Panc1 (cell line): Measurements from ENCODE around the gene FRYL. TPM values are rescaled to one million over a fixed set of nuclear protein-coding genes. Genes with fewer than 3 reads are reported as not detected.

Source experiments
- ATAC-seq: fragments of 200-7000 bp; cut with Tn5 transposase; 2 replicates; pipeline ENCODE4 v1.9.1; 2020; ENCODE audit warnings: mild to moderate bottlenecking, moderate library complexity
- BruUV-seq: library from RNA; stranded (reverse); fragments of 400-500 nt; replicated peaks from 2 replicates; lab custom pipeline; 2021; lab: Mats Ljungman, UMichigan
- CTCF ChIA-PET: fragments of 300-600 bp; sonication (Branson Sonifier 250); formaldehyde crosslinking; loops from one replicate; lab custom pipeline; 2022; ENCODE audit warnings: antibody characterized with exemption; lab: Charles Lee
- POLR2A ChIA-PET: fragments of 300-600 bp; sonication (Branson Sonifier 250); formaldehyde crosslinking; loops from one replicate; lab custom pipeline; 2022; ENCODE audit warnings: antibody characterized with exemption; lab: Charles Lee
- DNase-seq: peaks from one replicate; pipeline ENCODE4 v3.0.0-alpha.2; 2010; ENCODE audit warnings: low read depth, low spot score
- H3K27ac ChIP-seq: 2 replicates; pipeline ENCODE4 v1.5.1; 2011; ENCODE audit warnings: mild to moderate bottlenecking, low read length, inconsistent platforms
- H3K27me3 ChIP-seq: fragments of 200-500 bp; sonication (Bioruptor generic); 2 replicates; pipeline ENCODE4 v1.6.0; 2014; ENCODE audit warnings: low read length, inconsistent platforms; ENCODE audit not compliant: control insufficient read depth, insufficient read depth
- H3K36me3 ChIP-seq: fragments of 200-500 bp; sonication (Bioruptor generic); 2 replicates; pipeline ENCODE4 v1.5.1; 2014; ENCODE audit warnings: inconsistent platforms, mild to moderate bottlenecking, low read length, moderate library complexity; ENCODE audit not compliant: control insufficient read depth, insufficient read depth
- H3K4me1 ChIP-seq: 2 replicates; pipeline ENCODE4 v1.5.1; 2011; ENCODE audit warnings: inconsistent platforms, mild to moderate bottlenecking, low read length, moderate library complexity; ENCODE audit not compliant: control insufficient read depth, insufficient read depth
- H3K4me3 ChIP-seq, 2 experiments: 2 replicates each; pipeline ENCODE4 v1.5.1; 2011 to 2012; ENCODE audit warnings: low read depth in 2 of 2, low read length in 2 of 2, mild to moderate bottlenecking in 2 of 2, inconsistent platforms in 1 of 2, moderate library complexity in 1 of 2
- H3K9me3 ChIP-seq: fragments of 200-500 bp; sonication (Bioruptor generic); 2 replicates; pipeline ENCODE4 v1.5.1; 2014; ENCODE audit warnings: low read depth, mild to moderate bottlenecking, inconsistent platforms, low read length, moderate library complexity; ENCODE audit not compliant: control insufficient read depth, insufficient read depth
- CTCF ChIP-seq: fragments of 450-650 bp; IDR thresholded peaks from 2 replicates; pipeline ENCODE4 v1.5.1; 2017; ENCODE audit warnings: mild to moderate bottlenecking
- POLR2AphosphoS5 ChIP-seq: IDR thresholded peaks from 2 replicates; pipeline ENCODE4 v1.6.1; 2012; ENCODE audit warnings: mild to moderate bottlenecking, low read depth, low read length, moderate library complexity
- REST ChIP-seq, 2 experiments: IDR thresholded peaks; 2 replicates each; pipeline ENCODE4 v1.6.1; 2011 to 2012; ENCODE audit warnings: low read depth in 2 of 2, control low read depth in 1 of 2, low read length in 1 of 2, mild to moderate bottlenecking in 1 of 2, moderate library complexity in 1 of 2; ENCODE audit not compliant: insufficient read depth in 1 of 2
- SIN3A ChIP-seq: IDR thresholded peaks from 2 replicates; pipeline ENCODE4 v1.6.1; 2012; ENCODE audit warnings: low read depth, mild to moderate bottlenecking, low read length, moderate library complexity, borderline replicate concordance; ENCODE audit not compliant: insufficient read depth
- TCF7L2 ChIP-seq: IDR thresholded peaks from 2 replicates; pipeline ENCODE4 v1.6.1; 2011; ENCODE audit warnings: mild to moderate bottlenecking, low read depth, low read length, inconsistent platforms
- in situ Hi-C: cut with HindIII; loops from 2 replicates; pipeline ENCODE4 v1.10.0; 2016; ENCODE audit warnings: low sequenced_read_pairs, low pct_unique_long_range_greater_than_20kb
- intact Hi-C: fragments of 100-400 bp; cut with micrococcal nuclease; formaldehyde crosslinking; loops from one replicate; pipeline ENCODE4 v1.10.0; 2022; ENCODE audit not compliant: unreplicated experiment
- total RNA-seq: library from RNA; stranded (reverse); gene quantifications from one replicate; pipeline ENCODE4 v1.2.1, GENCODE V29; 2021; ENCODE audit not compliant: unreplicated experiment

Gene FRYL
- total RNA-seq, 1 experiment from 2014 or later = 47.5 TPM

GRCh38 chr4:48795108-48795507 lies 15.0 kb upstream of the FRYL start:
- CTCF ChIA-PET = no interaction called here

GRCh38 chr4:48792348-48793006 lies 12.4 kb upstream of the FRYL start:
- no peaks in the 10 kb centered on the region for H3K27me3 ChIP-seq
- ChIA-PET CTCF (no interaction called here), POLR2A (no interaction called here)
- DNase-seq = no peak
- no peaks in the 10 kb centered on the region for H3K4me1 ChIP-seq
- no peaks in the 10 kb centered on the region for H3K9me3 ChIP-seq
- intact Hi-C loops (no loop called here), in situ Hi-C loops (no loop called here)
- H3K4me3 ChIP-seq = no peak overlapping the region
- H3K27ac ChIP-seq = no peak overlapping the region
- no peaks in the 10 kb centered on the region for H3K36me3 ChIP-seq
- no TSS peak for BruUV-seq
- ATAC-seq = no peak
- no peak for TF ChIP-seq CTCF
- TF ChIP-seq SIN3A = no peak
- TF ChIP-seq REST (IDR thresholded peaks at IDR 0.05; ENCODE audit: insufficient read depth in 1 of 2, low read depth in 2 of 2, low read length in 1 of 2) = no peak
- TF ChIP-seq TCF7L2 = no peak
- no peak for TF ChIP-seq POLR2AphosphoS5

More at GRCh38 chr4:48795108-48795507, 15.0 kb upstream of the FRYL start:
- BruUV-seq = no TSS peak
- no peaks in the 10 kb centered on the region for H3K4me1 ChIP-seq
- DNase-seq = no peak
- no peak overlapping the region for H3K4me3 ChIP-seq
- H3K36me3 ChIP-seq = no peaks in the 10 kb centered on the region
- TF ChIP-seq SIN3A = no peak
- TF ChIP-seq POLR2AphosphoS5 = no peak
- no peak for TF ChIP-seq CTCF
- no peak for TF ChIP-seq REST (IDR thresholded peaks at IDR 0.05; ENCODE audit: insufficient read depth in 1 of 2, low read depth in 2 of 2, low read length in 1 of 2)
- TF ChIP-seq TCF7L2 = no peak
- POLR2A ChIA-PET = no interaction called here
- in situ Hi-C loops = no loop called here
- no peak for ATAC-seq
- H3K27me3 ChIP-seq = no peaks in the 10 kb centered on the region
- no peak overlapping the region for H3K27ac ChIP-seq
- intact Hi-C loops = no loop called here
- no peaks in the 10 kb centered on the region for H3K9me3 ChIP-seq
